Measurements from ENCODE around the gene NCAPD2. TPM values are rescaled to one million over a fixed set of nuclear protein-coding genes. Genes with fewer than 3 reads are reported as not detected.
A peak's percentile ranks its signal among the peaks of the same experiment; 100 is the strongest.

NCAPD2 gene
- total RNA-seq, 1 donor from 2014 or later, result 11.7 TPM

DNA sequence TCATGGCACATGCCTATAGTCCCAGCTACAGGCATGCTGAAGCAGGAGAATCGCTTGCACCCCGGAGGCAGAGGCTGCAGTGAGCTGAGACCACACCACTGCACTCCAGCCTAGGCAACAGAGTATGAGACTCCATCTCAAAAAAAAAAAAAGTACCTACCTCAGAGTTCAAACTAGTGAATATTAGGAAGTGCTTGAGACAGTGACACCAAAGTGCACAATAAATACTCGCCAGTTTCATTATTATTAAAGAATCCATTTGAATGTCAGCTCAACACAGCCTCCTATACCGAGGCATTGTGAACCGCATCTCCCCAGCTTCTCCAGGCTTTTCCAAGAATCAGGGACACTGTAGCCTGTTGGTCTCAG is 45.4 kb downstream of the NCAPD2 start:
- intact Hi-C loops (cut with DNase I), result loop anchor here (5.0 to 10.0 kb wide), 2 partner anchors 314 to 822 kb away; no protein-coding TSS in a partner anchor
- peaks cover 23 to 31% of the 10 kb centered on the region in 2 donors for H3K4me1 ChIP-seq
- no peak for DNase-seq (ENCODE audit: low spot score in 2 of 2)
- no peak overlapping the region for H3K4me3 ChIP-seq
- TF ChIP-seq, protein P1, sequence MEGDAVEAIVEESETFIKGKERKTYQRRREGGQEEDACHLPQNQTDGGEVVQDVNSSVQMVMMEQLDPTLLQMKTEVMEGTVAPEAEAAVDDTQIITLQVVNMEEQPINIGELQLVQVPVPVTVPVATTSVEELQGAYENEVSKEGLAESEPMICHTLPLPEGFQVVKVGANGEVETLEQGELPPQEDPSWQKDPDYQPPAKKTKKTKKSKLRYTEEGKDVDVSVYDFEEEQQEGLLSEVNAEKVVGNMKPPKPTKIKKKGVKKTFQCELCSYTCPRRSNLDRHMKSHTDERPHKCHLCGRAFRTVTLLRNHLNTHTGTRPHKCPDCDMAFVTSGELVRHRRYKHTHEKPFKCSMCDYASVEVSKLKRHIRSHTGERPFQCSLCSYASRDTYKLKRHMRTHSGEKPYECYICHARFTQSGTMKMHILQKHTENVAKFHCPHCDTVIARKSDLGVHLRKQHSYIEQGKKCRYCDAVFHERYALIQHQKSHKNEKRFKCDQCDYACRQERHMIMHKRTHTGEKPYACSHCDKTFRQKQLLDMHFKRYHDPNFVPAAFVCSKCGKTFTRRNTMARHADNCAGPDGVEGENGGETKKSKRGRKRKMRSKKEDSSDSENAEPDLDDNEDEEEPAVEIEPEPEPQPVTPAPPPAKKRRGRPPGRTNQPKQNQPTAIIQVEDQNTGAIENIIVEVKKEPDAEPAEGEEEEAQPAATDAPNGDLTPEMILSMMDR (IDR thresholded peaks at IDR 0.05), result no peak
- H3K27me3 ChIP-seq, result no peaks in the 10 kb centered on the region
- H3K27ac ChIP-seq, result peak overlapping the region; percentile 32 to 98
- no peaks in the 10 kb centered on the region for H3K9me3 ChIP-seq
- H3K36me3 ChIP-seq, result peaks cover 31 to 60% of the 10 kb centered on the region in 2 donors

DNA sequence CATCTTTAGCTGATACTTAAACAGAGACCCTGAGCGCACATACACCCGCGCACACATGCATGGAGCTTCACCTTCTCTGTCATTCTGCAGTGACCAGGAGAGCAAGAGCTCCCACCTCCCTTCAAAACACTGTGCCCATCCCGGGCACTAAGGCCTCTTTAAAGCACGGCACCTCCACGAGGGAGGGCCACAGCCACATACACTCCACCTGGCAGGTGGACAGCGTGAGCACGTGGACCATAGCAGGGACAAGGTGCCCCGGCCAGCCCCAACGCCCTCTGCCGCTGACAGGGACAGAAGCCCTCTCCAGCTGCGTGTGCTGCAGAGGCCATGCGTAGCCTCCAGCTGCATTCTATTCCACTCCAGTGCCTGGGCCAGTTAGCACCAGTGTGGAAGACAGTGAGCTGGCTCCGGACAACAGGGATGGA is 45.8 kb downstream of the NCAPD2 start:
- TF ChIP-seq, protein P1 (IDR thresholded peaks at IDR 0.05), result no peak
- Histone ChIP-seq H3K27me3 (no peaks in the 10 kb centered on the region), H3K27ac (peak overlapping the region; percentile 85 to 98), H3K4me3 (no peak overlapping the region), H3K9me3 (no peaks in the 10 kb centered on the region), H3K36me3 (peaks cover 36 to 65% of the 10 kb centered on the region in 2 donors), H3K4me1 (peaks cover 23 to 31% of the 10 kb centered on the region in 2 donors)
- intact Hi-C loops (cut with DNase I), result loop anchor here (1.0 to 10.0 kb wide), 3 partner anchors 12 to 822 kb away; no protein-coding TSS in a partner anchor
- DNase-seq (ENCODE audit: low spot score in 2 of 2), result peak in 1 of 2 donors; percentile 64

- Histone ChIP-seq H3K4me1 (peaks cover 23 to 31% of the 10 kb centered on the region in 2 donors), H3K27me3 (no peaks in the 10 kb centered on the region), H3K4me3 (peak overlapping the region in 1 of 2 donors; percentile 21), H3K9me3 (no peaks in the 10 kb centered on the region), H3K36me3 (peaks cover 39 to 66% of the 10 kb centered on the region in 2 donors), H3K27ac (peak overlapping the region; percentile 85 to 98)
- intact Hi-C loops (cut with DNase I), result loop anchor here (1.0 kb wide), 1 partner anchor 11 kb away; no protein-coding TSS in a partner anchor
- DNase-seq (ENCODE audit: low spot score in 2 of 2), result peak; percentile 83 to 97
- TF ChIP-seq, protein P1 (IDR thresholded peaks at IDR 0.05), result no peak
These were observed 46.4 kb downstream of the NCAPD2 start for GRCh38 chr12:6540181-6540877.

GRCh38 chr12:6541371-6542165 is 47.7 kb downstream of the NCAPD2 start:
- DNase-seq (ENCODE audit: low spot score in 2 of 2), result peak in 1 of 2 donors; percentile 63
- intact Hi-C loops (cut with DNase I), result no loop called here
- TF ChIP-seq, protein P1 (IDR thresholded peaks at IDR 0.05), result no peak

GRCh38 chr12:6542209-6543009 is 48.5 kb downstream of the NCAPD2 start:
- peaks cover 44 to 67% of the 10 kb centered on the region in 2 donors for H3K36me3 ChIP-seq
- no peak for DNase-seq (ENCODE audit: low spot score in 2 of 2)

More at GRCh38 chr12:6541371-6542165, 47.7 kb downstream of the NCAPD2 start:
- Histone ChIP-seq H3K4me3 (no peak overlapping the region), H3K9me3 (no peaks in the 10 kb centered on the region), H3K27ac (peak overlapping the region; percentile 85 to 98), H3K27me3 (no peaks in the 10 kb centered on the region), H3K4me1 (peaks cover 13 to 22% of the 10 kb centered on the region in 2 donors), H3K36me3 (peaks cover 43 to 67% of the 10 kb centered on the region in 2 donors)

More at GRCh38 chr12:6542209-6543009, 48.5 kb downstream of the NCAPD2 start:
- H3K4me1 ChIP-seq, result peaks cover 9 to 17% of the 10 kb centered on the region in 2 donors
- H3K4me3 ChIP-seq, result no peak overlapping the region
- H3K9me3 ChIP-seq, result no peaks in the 10 kb centered on the region
- peak overlapping the region; percentile 85 to 98 for H3K27ac ChIP-seq
- no peaks in the 10 kb centered on the region for H3K27me3 ChIP-seq
- TF ChIP-seq, protein P1 (IDR thresholded peaks at IDR 0.05), result no peak
- intact Hi-C loops (cut with DNase I), result no loop called here

All from ascending aorta (tissue), 2 donors.